IPS-NIHi7 (cell line): Measurements from ENCODE around the gene OR5AL1.
"Not testable (repeated sequence)": the region's sequence is repeated elsewhere in the genome, so short reads cannot be mapped to it uniquely, and the experiment has no call there.

Experiments used
- DNase-seq: peaks from one replicate; pipeline ENCODE4 v3.0.0; 2012; ENCODE audit warnings: mixed read lengths; ENCODE audit errors: extremely low spot score

The OR5AL1 gene

DNA sequence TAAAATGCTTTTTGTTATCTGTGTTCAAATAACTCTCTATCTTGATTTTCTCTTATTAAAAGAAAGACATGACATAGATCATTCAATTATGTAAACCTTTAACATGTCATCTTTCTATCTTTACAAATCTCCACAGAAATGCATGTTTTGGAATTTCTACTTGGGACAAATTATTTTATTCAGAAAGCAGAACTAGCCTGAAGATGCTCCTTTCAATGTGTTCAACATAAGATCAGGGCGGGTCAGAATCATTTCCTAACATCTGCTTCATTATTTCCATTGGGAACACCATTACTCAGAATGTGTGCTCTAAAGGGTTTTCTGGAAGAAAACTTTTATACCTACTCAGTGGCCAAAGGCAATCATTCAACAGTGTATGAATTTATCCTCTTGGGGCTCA lies at the start of gene OR5AL1:
TSS of gene OR5AL1 (plus strand) at position 301 of the 400 bp plus-strand sequence.
- no peak for DNase-seq

DNA sequence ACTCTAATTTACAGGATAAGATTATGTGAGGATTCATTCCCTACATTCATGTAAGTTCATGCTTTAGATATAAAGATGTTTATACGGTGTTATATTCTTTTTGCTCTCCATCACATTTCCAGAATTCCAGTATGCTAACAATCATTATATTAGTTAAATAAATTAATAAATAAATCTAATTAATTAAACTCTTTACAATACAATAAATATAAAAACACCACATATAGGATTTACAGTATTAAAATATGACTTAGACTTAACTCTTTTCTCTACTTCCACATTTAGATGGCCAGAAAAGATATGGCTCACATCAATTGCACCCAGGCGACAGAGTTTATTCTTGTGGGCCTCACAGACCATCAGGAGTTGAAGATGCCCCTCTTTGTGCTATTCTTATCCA lies 37.2 kb upstream of the OR5AL1 start, which contains the start of gene OR8U1:
TSS of gene OR8U1 (plus strand) at position 301 of the 400 bp plus-strand sequence. CDS start at position 301, 0 bp downstream.
- DNase-seq = no peak

DNA sequence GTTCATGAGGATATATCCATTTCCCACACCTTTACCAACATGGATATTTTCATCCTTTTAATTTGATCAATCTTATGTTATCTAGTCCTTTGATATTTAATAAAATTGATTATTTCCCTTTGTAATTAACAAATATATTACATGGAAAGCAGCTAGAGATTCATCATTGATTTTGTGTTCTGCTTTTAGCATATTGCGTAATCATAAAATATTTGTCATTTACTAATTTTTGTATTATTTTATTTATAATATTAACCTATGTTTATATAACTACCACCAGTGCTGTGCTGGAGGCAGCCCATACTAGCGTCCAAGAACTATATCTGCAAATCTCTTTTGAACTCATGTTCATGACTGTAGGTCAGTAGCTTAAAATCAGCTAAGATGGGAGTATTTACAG lies 32.4 kb upstream of the OR5AL1 start:
- no peak for DNase-seq

DNA sequence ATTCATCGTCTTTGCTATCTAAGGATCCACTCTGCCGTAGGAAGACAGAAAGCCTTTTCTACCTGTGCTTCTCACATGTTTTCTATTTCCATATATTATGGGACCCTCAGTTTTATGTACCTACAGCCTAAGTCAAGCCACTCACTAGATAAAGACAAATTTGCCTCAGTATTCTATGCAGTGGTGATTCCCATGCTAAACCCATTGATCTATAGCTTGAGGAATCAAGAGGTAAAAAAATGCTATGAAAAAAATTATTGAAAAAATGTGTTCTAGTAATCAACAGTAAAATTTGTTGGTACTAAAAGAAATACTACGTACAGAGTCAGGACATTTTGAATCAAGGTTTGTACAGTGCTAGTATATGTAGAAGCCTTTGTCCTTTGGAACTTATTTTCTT lies 18.1 kb upstream of the OR5AL1 start:
- no peak for DNase-seq

DNA sequence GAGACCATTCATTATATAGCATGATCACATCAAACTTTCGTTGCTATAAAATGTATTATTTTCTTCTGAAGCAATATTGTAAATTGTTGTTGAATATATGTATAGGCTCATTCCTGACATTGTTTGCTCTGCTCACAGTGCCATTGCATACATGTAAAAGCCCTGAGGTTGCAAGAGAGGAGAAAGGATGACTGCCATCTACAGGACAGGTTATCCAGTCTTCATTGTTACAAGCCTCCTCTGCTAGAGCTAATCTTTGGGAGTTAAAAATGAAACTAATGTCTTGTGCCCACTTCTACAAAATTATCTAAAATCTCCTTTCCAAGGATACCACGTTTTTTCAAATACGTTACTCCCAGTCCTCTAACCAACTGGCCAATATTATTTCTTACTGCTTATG lies 16.4 kb upstream of the OR5AL1 start:
- peak; percentile 11 for DNase-seq

DNA sequence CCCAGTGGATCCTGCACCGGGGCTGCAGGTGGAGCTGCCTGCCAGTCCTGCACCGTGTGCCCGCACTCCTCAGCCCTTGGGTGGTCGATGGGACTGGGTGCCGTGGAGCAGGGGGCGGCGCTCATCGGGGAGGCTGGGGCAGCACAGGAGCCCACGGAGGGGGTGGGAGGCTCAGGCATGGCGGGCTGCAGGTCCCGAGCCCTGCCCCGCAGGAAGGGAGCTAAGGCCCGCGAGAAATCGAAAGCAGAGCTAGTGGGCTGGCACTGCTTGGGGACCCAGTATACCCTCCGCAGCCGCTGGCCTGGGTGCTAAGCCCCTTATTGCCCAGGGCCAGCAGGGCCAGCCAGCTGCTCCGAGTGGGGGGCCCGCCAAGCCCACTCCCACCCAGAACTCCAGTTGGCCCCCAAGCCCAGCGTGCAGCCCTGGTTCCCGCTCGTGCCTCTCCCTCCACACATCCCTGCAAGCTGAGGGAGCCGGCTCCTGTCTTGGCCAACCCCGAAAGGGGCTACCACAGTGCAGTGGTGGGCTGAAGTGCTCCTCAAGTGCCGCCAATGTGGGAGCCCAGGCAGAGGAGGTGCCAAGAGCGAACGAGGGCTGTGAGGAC lies 10.5 kb upstream of the OR5AL1 start:
- not testable (repeated sequence) for DNase-seq

DNA sequence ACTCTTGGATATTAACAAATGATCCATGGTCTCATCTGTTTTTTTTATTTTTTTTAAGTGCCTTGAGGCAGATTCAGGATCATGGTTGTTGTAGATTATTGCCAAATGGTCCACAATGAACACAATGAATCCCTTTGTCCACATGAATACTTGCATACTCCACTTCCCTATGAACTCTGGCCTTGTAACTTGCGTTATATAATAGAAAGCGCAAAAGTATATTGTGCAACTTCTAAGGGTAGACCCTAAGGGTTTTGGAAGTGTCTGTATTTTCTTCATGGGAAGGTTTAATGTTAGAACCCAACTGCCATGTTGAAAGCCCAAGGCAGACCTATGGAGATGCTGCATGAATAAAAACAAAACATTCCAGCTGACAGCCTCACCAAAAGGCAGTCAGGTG lies 8.1 kb upstream of the OR5AL1 start:
- DNase-seq = no peak

DNA sequence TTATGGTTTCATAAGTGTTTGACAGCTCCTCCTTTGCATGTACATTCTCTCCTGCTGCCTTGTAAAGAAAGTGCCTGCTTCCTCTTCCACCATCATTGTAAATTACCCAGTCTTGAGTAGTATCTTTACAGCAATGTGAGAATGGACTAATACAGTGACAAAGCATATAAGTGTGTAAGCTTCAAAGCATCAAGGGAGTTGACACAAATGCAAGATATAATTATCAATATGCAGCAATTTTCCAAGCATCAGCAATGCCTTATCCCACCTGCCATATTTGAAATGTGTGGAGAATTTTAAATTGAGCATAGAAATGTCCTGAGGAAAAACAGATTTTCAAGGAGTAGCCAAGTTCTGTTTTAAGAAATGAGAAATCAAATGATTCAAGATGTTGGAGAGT lies 1.7 kb upstream of the OR5AL1 start:
- no peak for DNase-seq

DNA sequence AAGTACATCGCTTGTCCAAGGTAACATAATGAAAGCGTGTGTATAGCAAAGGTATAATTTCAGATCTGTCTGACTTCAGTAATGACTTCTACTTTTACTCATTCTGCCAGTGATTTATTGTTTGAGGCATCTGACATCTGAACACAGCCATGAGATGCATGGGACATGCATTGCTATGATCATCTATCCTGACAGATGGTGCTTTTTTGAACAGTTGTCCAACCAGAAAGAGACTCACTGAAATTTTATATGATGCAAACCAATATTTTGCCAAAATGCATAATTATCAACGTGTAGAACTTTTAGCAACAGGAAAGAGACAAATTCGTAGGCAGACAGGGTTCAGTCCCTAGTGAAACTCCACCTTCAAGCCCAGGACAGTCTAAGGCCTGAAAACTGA lies 41.0 kb downstream of the OR5AL1 start:
- DNase-seq = no peak

DNA sequence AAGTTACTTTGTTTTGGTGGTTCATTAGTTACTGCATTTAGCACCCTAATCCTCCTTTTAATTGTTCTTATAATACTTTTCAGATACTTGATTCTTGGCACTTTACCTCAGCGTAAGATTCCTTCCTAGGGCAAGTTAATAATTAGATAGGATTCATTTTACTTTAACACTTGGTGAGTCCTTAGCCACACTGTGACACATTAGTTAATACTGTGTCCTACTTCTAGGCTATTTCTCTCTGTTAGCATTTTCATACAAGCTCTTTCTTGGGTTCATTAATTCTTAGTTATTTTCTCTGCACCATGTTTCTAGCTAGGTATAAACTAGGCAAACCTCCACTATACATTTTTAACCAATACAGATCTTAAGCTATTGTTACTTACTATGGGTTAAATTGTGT lies 44.6 kb downstream of the OR5AL1 start:
- no peak for DNase-seq
